ENCODE results near the gene CAGE1.

DNA sequence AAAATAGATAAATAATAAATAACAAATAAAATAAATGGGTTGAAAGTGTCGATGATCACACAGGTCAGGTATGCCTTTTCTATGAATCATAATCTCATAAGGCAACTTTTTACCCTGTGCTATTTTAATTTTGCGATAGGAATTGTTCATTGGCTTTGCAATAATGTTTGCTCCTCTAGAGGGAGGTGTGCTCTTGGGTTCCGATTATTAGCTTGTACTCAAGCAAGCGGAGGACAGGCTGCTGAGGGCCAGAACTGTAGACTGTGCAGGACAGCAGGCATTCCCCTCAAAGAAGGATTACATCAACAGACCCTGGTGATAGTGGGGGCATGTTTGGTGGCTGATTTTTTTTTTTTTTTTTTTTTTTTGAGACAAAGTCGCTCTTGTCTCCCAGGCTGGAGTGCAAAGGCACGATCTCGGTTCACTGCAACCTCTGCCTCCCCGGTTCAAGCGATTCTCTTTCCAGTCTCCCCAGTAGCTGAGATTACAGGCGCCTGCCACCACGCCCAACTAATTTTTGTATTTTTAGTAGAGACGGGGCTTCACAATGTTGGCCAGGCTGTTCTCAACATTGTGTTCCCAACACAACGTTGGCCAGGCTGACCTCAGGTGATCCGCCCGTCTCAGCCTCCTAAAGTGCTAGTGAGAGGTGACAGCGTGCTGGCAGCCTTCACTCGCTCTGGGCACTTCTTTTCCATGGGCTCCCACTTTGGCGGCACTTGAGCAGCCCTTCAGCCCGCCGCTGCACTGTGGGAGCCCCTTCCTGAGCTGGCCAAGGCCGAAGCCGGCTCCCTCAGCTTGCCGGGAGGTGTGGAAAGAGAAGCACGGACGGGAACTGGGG is 35.6 kb upstream of the CAGE1 start:
- TF ChIP-seq, protein P1, sequence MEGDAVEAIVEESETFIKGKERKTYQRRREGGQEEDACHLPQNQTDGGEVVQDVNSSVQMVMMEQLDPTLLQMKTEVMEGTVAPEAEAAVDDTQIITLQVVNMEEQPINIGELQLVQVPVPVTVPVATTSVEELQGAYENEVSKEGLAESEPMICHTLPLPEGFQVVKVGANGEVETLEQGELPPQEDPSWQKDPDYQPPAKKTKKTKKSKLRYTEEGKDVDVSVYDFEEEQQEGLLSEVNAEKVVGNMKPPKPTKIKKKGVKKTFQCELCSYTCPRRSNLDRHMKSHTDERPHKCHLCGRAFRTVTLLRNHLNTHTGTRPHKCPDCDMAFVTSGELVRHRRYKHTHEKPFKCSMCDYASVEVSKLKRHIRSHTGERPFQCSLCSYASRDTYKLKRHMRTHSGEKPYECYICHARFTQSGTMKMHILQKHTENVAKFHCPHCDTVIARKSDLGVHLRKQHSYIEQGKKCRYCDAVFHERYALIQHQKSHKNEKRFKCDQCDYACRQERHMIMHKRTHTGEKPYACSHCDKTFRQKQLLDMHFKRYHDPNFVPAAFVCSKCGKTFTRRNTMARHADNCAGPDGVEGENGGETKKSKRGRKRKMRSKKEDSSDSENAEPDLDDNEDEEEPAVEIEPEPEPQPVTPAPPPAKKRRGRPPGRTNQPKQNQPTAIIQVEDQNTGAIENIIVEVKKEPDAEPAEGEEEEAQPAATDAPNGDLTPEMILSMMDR (IDR thresholded peaks at IDR 0.05), result peak; percentile 79
- TF ChIP-seq ZFX (IDR thresholded peaks at IDR 0.05; ENCODE audit: borderline replicate concordance), result no peak
